ENCODE data around the gene CHKB.

DNA sequence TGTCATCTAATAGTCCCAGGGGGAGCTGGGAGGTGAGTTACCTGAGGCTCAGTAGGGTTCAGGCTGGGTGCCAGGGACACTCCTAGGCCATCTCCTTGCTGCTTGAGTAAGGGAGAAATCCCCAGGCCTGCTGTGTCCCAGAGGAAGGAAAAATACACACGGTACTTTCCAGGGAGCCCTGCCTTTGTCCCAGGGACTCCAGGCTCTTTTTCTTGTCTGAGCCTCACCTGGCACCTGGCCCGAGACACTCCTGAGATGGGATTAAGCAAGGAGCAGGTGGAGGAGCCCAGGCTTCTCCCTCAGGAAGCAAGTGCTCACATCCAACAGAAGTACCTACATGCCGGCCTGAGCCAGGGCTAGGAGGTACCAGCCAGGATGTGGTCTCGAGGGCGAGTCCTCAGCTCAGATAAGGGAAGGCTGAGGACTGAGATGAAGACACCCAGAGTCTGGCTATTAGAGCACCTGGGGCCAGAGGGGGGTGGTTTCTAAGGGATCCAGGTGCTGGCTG lies 37.8 kb downstream of the CHKB start:
- TF ChIP-seq, protein P1, sequence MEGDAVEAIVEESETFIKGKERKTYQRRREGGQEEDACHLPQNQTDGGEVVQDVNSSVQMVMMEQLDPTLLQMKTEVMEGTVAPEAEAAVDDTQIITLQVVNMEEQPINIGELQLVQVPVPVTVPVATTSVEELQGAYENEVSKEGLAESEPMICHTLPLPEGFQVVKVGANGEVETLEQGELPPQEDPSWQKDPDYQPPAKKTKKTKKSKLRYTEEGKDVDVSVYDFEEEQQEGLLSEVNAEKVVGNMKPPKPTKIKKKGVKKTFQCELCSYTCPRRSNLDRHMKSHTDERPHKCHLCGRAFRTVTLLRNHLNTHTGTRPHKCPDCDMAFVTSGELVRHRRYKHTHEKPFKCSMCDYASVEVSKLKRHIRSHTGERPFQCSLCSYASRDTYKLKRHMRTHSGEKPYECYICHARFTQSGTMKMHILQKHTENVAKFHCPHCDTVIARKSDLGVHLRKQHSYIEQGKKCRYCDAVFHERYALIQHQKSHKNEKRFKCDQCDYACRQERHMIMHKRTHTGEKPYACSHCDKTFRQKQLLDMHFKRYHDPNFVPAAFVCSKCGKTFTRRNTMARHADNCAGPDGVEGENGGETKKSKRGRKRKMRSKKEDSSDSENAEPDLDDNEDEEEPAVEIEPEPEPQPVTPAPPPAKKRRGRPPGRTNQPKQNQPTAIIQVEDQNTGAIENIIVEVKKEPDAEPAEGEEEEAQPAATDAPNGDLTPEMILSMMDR (IDR thresholded peaks at IDR 0.05 in 2 of 3, conservative IDR thresholded peaks at IDR 0.05 in 1 of 3; ENCODE audit: borderline replicate concordance in 1 of 3, insufficient read depth in 1 of 3, low read depth in 2 of 3, low read length in 2 of 3) = no peak
- TF ChIP-seq, protein P2, sequence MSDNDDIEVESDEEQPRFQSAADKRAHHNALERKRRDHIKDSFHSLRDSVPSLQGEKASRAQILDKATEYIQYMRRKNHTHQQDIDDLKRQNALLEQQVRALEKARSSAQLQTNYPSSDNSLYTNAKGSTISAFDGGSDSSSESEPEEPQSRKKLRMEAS (IDR thresholded peaks at IDR 0.05) = no peak
- TF ChIP-seq POLR2A (IDR thresholded peaks at IDR 0.05; ENCODE audit: borderline replicate concordance, extremely low read depth, insufficient read depth, insufficient read length) = no peak
